ENCODE results near the gene IDE. TPM values are rescaled to one million over a fixed set of nuclear protein-coding genes. Genes with fewer than 3 reads are reported as not detected.

IDE gene
- total RNA-seq, 1 donor from 2014 or later, result 26.3 TPM

DNA sequence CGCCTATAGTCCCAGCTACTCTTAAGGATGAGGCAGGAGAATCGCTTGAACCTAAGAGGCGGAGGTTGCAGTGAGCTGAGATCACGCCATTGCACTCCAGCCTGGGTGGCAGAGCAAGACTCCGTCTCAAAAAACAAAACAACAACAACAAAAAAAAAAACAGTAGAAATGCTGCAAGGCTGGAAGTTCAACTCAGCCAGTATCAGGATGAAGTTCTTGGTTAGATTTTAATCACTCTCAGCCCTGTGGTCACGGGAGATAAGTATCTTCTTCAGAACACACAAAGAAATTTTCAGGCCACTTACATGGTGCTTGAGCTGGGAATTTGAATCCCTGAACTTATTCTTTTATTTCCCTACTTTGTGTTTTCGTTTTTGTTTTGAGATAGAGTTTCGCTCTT is 162.5 kb downstream of the IDE start:
- Histone ChIP-seq H3K36me3 (no peaks in the 10 kb centered on the region), H3K4me1 (no peaks in the 10 kb centered on the region), H3K4me3 (no peak overlapping the region), H3K27me3 (ENCODE audit: low read depth) (no peaks in the 10 kb centered on the region), H3K27ac (no peak overlapping the region), H3K9me3 (no peaks in the 10 kb centered on the region)
- ATAC-seq (no peak), DNase-seq (no peak)
- TF ChIP-seq, protein P1, sequence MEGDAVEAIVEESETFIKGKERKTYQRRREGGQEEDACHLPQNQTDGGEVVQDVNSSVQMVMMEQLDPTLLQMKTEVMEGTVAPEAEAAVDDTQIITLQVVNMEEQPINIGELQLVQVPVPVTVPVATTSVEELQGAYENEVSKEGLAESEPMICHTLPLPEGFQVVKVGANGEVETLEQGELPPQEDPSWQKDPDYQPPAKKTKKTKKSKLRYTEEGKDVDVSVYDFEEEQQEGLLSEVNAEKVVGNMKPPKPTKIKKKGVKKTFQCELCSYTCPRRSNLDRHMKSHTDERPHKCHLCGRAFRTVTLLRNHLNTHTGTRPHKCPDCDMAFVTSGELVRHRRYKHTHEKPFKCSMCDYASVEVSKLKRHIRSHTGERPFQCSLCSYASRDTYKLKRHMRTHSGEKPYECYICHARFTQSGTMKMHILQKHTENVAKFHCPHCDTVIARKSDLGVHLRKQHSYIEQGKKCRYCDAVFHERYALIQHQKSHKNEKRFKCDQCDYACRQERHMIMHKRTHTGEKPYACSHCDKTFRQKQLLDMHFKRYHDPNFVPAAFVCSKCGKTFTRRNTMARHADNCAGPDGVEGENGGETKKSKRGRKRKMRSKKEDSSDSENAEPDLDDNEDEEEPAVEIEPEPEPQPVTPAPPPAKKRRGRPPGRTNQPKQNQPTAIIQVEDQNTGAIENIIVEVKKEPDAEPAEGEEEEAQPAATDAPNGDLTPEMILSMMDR (IDR thresholded peaks at IDR 0.05), result no peak
- intact Hi-C loops (cut with DNase I), result no loop called here

DNA sequence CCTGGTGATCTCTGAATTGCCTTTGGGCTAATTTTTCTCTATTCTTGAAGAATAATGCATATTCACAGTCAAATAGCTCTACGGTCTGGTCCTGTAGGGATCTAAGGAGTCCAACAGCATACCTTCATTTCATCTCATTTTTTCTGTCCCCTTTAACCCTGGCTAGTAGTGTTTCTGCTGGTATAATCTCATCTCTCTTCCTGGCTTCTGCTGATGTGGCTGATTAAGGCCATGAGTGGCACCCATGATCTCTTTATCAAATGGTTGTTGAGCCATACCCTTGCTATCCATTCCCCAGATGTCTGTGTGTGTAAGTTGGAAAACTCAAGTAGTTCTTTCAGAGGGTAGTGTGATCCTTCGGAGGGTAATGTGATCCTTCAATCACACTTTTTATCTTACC is 163.4 kb downstream of the IDE start:
- Histone ChIP-seq H3K27ac (no peak overlapping the region), H3K4me3 (no peak overlapping the region), H3K4me1 (no peaks in the 10 kb centered on the region), H3K9me3 (no peaks in the 10 kb centered on the region), H3K27me3 (ENCODE audit: low read depth) (no peaks in the 10 kb centered on the region), H3K36me3 (no peaks in the 10 kb centered on the region)
- intact Hi-C loops (cut with DNase I), result no loop called here
- TF ChIP-seq, protein P1 (IDR thresholded peaks at IDR 0.05), result no peak
- DNase-seq (no peak), ATAC-seq (no peak)

DNA sequence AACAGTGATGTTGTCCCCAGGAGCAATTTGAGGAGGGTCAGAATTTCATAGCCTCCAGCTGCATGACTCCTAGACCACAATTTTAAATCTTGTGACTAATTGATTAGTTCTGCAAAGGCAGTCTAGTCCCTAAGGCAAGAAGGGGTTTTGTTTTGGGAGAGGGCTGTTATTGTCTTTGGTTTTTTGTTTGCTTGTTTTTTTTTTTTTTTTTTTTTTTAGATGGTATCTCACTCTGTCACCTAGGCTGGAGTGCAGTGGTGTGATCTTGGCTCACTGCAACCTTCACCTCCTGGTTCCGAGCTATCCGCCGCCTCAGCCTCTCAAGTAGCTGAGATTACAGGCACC is 165.9 kb downstream of the IDE start:
- TF ChIP-seq, protein P1 (IDR thresholded peaks at IDR 0.05), result no peak
- Histone ChIP-seq H3K4me3 (no peak overlapping the region), H3K36me3 (no peaks in the 10 kb centered on the region), H3K27me3 (ENCODE audit: low read depth) (no peaks in the 10 kb centered on the region), H3K27ac (no peak overlapping the region), H3K4me1 (no peaks in the 10 kb centered on the region), H3K9me3 (no peaks in the 10 kb centered on the region)
- intact Hi-C loops (cut with DNase I), result no loop called here
- ATAC-seq (no peak), DNase-seq (no peak)

DNA sequence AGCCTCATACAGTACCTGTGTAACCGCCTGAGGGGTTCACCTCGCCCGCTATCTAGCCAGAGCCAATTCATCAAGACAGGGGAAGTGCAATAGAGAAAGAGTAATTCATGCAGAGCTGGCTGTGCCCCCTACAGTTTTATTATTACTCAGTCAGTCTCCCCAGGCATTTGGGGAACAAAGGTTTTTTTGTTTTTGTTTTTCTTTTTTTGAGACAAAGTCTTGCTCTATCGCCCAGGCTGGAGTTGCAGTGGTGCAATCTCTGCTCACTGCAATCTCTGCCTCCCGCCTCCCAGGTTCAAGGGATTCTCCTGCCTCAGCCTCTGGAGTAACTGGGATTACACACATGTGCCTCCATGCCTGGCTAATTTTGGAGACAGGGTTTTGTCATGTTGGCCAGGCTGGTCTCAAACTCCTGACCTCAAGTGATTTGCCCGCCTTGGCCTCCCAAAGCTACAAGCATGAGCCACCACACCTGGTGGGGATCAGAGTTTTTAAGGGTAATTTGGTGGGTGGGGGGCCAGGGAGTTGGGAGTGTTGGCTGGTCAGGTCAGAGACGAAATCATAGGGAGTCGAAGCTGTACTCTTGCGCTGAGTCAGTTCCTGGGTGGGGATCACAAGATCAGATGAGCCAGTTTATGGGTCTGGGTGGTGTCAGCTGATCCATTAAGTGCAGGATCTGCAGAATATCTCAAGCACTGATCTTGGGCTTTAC is 166.4 kb downstream of the IDE start:
- DNase-seq, result no peak
- H3K27me3 ChIP-seq (ENCODE audit: low read depth), result no peaks in the 10 kb centered on the region
- H3K4me1 ChIP-seq, result no peaks in the 10 kb centered on the region
- no peak overlapping the region for H3K27ac ChIP-seq
- H3K4me3 ChIP-seq, result no peak overlapping the region
- H3K9me3 ChIP-seq, result no peaks in the 10 kb centered on the region
- intact Hi-C loops (cut with DNase I), result no loop called here
- ATAC-seq, result peak; percentile 12 to 14
- H3K36me3 ChIP-seq, result no peaks in the 10 kb centered on the region
- TF ChIP-seq, protein P1 (IDR thresholded peaks at IDR 0.05), result no peak

DNA sequence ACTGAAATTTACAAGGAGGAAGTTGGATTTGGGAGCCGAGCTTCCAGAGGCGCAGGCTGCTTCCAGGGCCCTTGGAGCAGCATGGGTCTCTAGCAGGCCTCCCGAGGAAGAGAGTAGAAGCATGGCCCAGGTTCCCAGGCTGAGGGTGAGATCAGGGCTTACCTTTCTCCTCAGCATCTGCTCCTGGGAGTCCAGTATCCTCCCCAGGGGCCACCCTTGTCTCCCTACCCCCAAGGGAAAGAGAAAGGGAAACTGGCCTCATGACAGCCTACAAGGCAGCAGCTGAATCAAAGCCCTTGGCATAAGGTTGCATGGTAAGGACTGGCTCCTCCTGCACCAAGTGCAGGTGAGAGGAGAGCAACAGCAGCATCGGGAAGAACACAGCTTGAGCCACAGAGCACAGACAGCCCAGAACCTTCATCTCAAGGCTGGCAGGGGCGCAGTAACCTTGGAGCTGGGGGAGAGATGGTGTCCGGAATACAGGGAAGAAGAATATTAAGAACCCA is 168.4 kb downstream of the IDE start:
- intact Hi-C loops (cut with DNase I), result no loop called here

More for the DNA sequence above, 168.4 kb downstream of the IDE start:
- no peak for DNase-seq
- H3K27me3 ChIP-seq (ENCODE audit: low read depth), result no peaks in the 10 kb centered on the region
- no peak overlapping the region for H3K4me3 ChIP-seq
- H3K36me3 ChIP-seq, result no peaks in the 10 kb centered on the region
- TF ChIP-seq, protein P1 (IDR thresholded peaks at IDR 0.05), result no peak
- H3K9me3 ChIP-seq, result no peaks in the 10 kb centered on the region
- ATAC-seq, result no peak
- H3K27ac ChIP-seq, result no peak overlapping the region
- no peaks in the 10 kb centered on the region for H3K4me1 ChIP-seq

All from lower lobe of right lung (tissue), 2 donors.